HG03025 (cell line): Measurements from ENCODE around the gene TPSB2.
"Not testable (repeated sequence)": the region's sequence is repeated elsewhere in the genome, so short reads cannot be mapped to it uniquely, and the experiment has no call there.

Source experiments
- ATAC-seq: cut with Tn5 transposase; IDR thresholded peaks from one replicate; pipeline ENCODE4 v1.9.1; 2021; ENCODE audit warnings: mild to moderate bottlenecking, moderate library complexity; ENCODE audit not compliant: unreplicated experiment, low FRiP score

TPSB2 gene

DNA sequence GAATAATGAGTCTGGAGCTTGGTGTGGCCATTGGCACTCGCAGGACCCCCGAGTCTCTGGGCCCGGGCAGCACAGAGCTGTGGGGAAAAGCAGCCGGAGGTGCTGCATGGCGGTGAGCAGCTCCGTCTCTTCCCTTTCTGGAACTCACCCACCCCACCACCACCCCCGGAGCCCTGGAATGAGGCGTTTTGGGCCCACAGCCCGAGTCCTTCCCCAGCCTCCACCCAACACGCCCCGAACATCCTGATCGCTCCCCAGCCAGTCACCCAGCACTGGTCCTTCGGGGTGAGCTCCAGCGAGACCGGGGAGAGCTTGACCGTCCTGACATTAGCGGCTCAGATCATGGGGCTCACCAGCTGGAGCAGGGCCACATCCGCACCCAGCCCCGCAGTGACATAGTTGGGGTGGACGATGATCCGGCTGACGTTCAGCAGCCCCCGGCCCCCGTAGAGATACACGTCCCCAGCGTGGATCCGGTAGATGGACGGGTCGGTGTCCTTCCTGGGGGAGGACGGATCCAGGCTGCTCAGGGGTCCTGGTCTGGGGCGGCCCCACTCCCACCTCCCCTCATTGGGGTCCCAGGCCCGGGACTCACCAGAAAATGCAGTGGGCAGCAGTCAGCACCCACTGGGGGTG, 32.3 kb upstream of the TPSB2 start:
- no peak for ATAC-seq

DNA sequence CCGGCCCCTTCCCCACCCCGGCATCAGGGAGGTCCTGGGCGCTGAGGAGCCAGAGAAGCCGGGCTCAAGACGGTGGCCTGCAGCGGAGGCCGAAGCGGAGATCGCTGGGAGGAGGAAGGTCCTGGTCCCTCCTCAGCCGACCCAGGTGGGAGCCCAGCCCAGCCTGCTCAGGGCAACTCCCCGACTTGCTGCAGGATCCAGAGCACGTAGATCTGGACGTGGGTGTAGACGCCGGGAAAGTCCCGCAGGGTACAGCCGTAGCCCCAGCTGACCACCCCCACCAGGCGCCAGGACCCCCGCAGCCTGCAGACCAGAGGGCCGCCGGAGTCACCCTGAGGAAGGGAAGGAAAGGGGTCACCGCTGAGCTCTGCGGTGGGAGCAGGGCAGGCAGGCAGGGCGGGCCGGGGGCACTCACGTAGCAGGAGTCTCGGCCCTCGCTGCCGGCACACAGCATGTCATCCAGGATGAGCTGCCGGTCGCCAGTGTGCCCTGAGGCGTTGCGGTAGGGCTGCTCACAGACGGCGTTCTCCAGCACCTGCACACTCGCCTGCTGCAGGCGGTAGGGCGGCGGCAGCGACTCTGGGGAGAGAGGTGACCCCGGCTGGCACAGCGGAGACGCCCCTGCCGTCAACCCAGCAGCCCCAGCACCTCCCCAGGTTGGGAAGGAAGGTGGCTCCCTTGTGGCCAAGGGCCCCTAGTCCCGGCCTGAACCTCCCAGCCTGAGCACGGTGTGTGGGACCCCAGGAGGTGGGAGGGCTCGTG, 31.3 kb upstream of the TPSB2 start:
- no peak for ATAC-seq

DNA sequence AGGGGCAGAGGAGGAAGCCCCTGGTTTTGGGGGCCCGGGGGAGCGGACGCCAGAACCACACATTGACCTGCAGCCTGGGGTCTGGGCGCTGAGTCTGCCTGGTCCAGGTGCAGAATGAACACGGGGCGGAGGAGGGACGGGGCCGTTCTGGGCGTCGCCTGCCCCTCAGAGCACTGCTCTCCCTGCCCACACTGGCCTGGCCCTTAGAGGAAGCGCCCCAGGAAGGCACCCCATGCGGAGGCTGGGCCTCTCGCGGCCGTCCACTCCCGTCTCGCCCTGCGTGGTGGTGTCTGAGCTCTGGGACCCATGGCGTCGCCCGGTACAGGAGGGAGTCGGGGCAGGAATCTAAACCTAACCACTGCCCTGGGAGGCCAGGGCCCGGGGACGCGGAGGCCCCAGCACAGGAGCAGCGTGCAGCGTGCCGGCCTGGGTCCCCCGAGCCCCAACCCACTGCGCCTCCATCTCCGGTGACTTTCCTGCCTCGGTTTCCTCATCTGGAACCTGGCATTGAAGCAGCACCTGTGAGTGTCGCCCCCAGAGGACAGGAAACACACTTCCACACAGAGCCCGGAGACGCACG, 30.2 kb upstream of the TPSB2 start:
- no peak for ATAC-seq

DNA sequence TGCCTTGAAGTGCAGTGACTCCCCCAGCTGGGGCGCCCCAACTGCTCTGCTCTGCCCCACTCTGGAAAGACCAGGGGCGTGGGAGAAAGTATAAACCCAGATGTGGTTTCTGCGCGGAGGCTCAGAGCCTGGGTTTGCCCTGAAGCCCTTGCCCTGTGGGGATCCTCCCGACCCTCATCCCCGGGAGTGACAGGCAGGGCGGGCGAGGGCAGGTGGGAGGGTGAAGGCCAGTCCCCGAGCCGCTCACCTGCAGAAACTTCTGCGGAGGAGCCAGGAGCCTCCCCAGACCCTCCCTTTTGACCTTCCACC, 29.7 kb upstream of the TPSB2 start:
- ATAC-seq: no peak

DNA sequence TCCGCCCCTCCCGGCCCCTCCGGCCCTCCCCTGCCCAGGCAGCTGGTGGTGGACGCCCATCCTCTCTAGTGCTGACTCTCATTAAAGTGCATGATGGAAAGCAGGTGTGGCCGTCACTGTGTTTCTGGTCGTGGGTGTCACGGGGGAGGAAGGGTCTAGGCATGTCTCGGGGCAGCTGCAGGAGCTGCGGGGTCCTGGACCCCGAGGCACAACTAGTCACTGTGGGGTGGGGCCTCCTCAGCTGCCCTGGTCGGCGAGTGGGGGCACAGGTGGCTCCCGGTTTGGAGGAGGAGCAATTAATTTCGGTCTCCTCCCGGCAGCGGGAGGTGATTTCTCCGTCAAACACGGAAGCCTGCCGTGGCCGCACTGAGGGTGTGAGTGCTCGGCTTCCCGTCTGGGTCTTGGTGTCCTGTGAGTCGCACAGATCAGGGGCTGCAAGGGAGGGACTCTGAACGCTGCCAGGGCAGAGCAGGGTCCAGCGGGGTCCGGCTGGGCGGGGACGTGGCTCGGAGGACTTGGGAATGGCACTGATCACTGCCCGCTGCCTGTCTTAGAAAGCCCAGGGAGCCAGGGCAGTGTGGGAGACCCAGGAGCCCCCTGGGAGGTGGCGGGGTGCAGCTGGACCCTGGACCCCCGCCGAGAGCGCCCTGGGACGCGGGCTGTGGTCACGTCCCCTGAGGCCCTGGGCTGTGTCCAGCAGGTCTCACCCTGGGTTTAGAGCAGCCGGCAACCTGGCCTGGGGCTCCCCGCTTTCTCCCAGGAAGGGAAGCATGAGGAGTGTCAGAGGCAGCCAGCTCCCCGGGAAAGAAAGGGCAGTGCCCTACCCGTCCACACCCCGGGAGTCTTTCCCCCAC, 29.1 kb upstream of the TPSB2 start:
- ATAC-seq: no peak

DNA sequence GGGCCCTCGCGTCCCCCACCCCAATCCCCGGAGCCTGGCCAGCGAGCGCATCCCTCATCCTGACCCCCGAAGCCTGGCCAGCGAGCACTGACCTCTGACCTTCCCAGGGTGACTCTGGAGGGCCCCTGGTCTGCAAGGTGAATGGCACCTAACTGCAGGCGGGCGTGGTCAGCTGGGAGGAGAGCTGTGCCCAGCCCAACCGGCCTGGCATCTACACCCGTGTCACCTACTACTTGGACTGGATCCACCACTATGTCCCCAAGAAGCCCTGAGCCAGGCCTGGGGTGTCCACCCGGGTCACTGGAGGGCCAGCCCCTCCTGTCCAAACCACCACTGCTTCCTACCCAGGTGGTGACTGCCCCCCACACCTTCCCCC, 28.2 kb upstream of the TPSB2 start:
- no peak for ATAC-seq

DNA sequence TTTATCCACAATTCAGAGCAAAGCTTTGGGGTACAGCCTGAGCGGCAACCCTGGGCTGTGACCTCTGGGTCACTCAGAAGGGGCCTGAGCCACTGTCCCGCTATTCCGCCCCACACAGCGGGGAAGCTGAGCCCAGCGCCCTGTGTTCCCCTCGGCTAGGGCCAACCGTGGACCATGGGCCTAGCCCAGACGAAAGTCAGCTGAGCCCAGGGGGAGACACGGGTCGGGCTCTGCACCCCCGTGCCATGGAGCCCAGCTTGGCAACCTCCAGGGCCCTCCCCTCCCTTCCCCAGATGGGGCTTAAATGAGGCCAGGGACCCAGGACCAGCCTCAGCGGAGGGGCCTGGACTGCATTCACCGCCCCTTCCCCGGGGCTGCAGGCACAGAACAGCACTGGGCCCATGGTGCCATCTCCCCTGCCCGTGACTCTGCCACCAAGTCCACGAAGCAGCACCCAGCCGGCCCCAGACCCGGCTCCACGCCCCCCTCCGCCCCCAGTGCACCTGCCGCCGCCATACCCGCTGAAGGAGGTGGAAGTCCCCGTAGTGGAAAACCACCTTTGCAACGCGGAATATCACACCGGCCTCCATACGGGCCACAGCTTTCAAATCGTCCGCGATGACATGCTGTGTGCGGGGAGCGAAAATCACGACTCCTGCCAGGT, 27.7 kb upstream of the TPSB2 start:
- no peak for ATAC-seq

DNA sequence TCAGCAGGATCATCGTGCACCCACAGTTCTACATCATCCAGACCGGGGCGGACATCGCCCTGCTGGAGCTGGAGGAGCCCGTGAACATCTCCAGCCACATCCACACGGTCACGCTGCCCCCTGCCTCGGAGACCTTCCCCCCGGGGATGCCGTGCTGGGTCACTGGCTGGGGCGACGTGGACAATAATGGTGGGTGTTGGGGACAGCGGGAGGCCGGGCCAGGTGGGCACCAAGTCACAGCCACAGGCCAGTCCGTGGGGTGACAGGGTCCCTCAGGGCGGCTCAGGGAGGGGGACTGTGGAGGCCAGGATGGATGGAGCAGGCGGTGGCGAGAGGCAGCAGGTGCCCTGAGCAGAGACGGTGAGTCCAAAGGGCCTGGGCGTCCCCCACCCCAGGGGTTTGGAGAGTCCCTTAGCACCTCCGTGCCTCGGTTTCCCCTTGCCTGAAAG, 26.9 kb upstream of the TPSB2 start:
- no peak for ATAC-seq

DNA sequence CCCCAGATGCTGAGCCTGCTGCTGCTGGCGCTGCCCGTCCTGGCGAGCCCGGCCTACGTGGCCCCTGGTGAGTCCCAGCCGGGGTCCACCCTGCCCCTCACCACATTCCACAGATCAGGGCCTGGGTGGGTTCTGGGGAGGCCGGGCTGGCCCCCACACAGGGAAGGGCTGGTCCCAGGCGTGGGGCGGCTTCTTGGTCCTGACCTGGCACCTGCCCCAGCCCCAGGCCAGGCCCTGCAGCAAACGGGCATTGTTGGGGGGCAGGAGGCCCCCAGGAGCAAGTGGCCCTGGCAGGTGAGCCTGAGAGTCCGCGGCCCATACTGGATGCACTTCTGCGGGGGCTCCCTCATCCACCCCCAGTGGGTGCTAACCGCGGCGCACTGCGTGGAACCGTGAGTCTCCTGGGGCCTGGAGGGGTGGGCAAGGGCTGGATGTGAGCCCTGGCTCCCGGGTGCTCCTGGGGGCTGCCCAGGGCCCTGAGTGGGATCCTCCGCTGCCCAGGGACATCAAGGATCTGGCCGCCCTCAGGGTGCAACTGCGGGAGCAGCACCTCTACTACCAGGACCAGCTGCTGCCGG, 26.4 kb upstream of the TPSB2 start:
- not testable (repeated sequence) for ATAC-seq

DNA sequence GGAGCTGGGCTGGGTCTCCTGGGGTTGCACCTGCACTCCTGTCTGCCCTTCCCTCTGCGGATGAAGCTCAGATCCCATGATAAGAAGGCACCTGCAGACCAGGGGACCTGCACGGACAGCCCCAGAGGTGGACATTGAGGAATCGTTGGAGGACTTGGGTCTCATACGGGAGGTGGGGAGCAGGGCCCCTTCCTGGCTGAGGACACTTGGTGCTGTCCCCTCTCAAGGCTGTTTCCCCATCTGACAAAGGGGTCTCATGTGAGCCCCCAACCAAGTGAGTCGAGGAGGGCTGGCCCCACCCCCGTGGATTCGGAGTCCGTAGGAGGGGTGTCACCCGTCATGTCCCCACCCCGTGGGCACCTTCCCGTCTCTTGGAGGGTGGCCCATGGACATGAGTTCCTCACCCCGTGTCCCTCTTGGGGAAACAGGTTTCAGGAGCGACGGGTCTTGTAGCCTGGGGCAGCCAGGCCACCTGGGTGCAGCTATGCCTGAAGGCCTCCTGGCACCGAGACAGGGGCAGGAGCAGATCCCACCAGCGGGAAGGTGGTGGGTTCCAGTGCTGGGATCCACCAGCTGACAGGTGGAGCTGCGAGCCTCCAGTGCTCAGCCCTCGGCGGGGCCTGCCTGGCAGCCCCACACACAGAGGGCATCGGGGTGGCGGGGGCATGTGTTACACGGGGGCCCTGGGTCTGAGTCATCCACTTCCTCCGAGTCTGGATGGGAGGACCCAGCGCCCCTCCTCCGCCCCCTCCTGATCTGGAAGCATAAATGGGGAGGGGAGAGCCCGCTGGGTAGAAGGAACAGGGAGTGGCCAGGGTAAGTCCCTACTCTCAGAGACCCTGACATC, 25.5 kb upstream of the TPSB2 start, which contains the start of gene TPSD1:
Gene TPSD1, plus strand, starts transcription at position 794 of the 847 bp plus-strand sequence. CDS start 212 bp downstream, outside the sequence.
- ATAC-seq: not testable (repeated sequence)

DNA sequence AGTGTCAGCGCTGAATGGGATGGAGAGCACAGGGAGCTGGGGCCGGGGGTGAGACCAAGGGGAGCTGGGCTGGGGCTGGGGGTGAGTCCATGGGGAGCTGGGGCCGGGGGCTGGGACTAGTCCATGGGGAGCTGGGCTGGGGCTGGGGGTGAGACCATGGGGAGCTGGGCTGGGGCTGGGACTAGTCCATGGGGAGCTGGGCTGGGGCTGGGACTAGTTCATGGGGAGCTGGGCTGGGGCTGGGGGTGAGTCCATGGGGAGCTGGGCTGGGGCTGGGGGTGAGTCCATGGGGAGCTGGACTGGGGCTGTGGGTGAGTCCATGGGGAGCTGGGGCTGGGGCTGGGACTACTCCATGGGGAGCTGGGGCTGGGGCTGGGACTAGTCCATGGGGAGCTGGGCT, 24.8 kb upstream of the TPSB2 start:
- ATAC-seq: not testable (repeated sequence)

DNA sequence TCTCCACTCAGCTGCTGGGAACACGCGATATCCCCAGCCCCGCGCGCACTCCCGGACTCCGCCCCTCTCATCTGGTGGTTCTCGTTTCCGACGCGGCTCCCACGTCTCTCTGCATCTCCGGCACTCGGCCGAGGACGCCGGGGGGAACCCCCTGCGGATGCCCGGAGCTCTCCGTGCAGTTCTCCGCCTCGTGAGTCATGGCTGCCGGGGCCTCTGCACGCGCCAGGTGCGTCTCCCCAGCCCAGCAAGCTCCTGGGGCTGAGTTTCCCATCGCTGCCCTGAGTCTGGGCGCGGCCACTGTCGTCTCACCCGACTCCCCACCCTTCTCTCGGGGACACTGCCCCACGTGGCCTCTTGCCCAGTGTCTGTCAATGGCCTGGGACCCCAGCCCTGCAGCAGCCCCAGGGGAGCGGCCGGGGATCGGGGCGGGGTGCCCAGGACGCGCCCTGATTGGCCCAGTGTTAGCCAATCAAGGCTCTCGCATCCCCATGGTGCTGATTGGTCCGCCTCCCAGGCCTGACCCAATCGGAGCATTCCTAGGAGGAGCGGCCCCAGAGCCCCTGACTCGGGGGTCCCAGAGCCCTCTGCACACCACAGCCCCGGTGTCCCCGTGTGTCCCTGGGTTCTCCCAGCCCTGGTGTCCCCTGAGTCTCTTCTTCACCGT, 23.8 kb upstream of the TPSB2 start:
- not testable (repeated sequence) for ATAC-seq

DNA sequence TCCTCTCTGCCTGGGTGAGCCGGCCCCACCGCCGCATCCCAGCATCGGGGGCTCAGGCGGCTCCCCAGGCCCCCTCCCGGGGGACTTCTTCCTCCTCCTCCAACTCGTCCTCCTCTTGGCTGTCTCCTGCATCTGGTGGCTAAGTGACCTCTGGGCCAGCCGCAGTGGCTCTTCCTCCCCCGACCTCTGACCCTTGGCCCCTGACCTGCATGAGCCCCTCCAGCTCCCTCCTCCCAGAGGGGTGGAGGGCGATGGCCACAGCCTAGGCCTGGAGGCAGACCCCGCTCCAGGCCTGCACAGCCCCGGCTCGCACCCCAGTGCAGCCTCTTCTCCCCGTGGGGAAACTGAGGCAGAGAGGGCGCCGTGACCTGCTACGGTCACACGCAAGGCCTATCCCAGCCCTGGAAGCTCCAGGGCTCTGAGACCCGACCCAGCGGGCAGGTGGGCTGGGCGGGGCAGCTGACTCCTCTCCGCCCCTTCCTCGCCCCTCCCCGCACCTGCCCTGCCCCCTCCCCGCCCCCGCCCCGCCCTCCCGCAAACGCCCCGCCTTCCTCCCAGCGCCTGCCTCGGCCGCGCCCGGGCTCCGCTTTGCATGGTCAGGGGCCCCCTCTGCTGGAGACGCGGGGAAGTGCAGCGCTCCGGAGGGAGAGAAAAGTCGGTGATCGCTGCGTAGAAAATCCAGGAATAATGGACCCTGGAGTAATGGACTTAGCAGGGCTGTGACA, 19.2 kb upstream of the TPSB2 start:
- ATAC-seq: not testable (repeated sequence)

DNA sequence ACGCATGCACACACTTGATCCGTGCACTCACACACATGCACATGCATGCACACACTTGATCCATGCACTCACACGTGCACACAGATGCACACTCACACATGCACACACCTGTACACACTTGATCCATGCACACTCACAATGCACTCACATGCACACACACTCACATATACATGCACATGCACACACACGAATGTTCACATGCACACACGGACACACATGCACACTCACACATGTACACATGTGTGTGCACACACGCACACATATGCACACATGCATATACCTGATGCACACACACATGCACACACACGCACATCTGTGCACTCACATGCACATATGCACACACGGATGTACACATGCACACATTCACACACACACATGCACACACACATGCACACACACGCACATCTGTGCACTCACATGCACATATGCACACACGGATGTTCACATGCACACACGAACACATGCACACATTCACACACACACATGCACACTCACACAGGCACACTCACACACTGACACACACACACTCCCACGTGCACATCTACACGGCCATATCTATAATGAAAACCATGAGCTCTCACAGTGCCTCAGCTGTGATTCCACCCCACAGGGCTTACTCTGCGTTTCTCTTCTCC, 18.0 kb upstream of the TPSB2 start:
- not testable (repeated sequence) for ATAC-seq

DNA sequence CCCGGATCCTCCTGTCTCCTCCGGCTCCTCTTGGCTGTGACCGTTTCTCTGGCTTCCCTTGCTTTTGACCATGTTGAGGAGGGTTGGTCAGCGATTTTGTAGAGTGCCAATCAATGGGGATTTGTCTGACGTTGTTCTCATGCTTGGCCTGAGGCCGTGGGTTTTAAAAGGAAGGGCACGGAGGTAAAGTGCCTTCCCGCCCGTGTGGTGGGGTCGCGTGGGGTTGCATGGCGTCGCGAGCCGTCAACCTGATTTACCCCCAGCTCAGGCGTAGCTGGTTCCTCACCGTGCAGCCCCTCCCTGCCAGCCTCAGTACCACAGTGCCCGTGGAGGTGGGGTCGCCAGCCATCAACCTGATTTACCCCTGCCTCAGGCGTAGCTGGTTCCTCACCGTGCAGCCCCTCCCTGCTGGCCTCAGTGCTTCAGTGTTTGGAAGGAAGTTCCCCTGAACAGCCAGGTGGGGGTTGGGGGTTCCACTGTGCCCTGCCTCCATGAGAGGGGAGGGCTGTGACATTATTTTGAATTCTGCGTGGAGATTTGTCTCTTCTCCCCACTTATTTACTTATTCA, 15.6 kb upstream of the TPSB2 start:
- ATAC-seq: no peak

DNA sequence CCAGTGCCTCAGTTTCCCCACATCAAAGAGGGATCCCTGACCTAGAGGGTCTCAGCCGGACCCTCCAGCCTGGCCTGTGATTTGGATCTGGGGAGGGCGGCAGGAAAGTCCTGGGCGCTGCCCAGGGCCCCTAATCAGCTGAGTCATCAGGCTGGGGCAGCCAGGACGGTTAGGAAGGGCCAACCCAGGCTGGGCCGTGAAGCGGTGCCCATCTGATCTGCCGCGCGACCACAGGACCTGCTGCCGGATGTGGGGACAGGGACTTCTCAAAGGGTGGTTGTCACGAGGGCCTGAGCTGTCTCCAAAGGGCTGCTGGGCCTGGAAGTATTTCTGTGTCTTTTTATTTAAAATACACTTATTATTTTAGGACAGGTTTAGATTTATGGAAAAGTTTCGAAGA, 14.9 kb upstream of the TPSB2 start:
- no peak for ATAC-seq
